NCI-H187 (cell line): ENCODE results near the gene JAML.

Experiments
- DNase-seq, 2 experiments: peaks; one replicate each; lab custom pipeline; 2025; lab: John Stamatoyannopoulos, UW

Gene JAML

GRCh38 chr11:118239509-118240205 lies 14.8 kb upstream of the JAML start:
- no peak for DNase-seq

- no peak for DNase-seq
These were observed 14.1 kb upstream of the JAML start for GRCh38 chr11:118238929-118239328.

- DNase-seq = no peak
These were observed 13.6 kb upstream of the JAML start for GRCh38 chr11:118238421-118238820.

- DNase-seq = no peak
These were observed 11.4 kb upstream of the JAML start for GRCh38 chr11:118236170-118236569.

GRCh38 chr11:118234833-118235232 lies 10.0 kb upstream of the JAML start:
- DNase-seq = no peak

DNA sequence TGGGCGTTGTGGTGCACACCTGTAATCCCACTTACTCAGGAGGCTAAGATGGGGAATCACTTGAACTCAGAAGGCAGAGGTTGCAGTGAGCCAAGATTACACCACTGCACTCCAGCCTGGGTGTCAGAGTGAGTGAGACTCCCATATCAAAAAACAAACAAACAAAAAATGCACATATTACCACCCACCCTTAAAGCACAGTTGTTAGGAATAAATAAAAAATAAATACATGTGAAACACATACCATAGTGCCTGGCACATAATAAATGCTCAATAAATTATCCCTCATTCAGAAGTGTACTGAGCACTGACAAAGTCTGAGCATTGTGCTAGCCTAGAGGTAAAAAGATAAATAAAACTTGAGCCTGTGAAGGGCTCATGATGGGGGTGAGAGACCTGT lies 9.0 kb upstream of the JAML start:
- no peak for DNase-seq

GRCh38 chr11:118233377-118233776 lies 8.6 kb upstream of the JAML start:
- DNase-seq = no peak

- no peak for DNase-seq
These were observed 7.8 kb upstream of the JAML start for GRCh38 chr11:118232659-118233058.

GRCh38 chr11:118231461-118231860 lies 6.7 kb upstream of the JAML start:
- no peak for DNase-seq

DNA sequence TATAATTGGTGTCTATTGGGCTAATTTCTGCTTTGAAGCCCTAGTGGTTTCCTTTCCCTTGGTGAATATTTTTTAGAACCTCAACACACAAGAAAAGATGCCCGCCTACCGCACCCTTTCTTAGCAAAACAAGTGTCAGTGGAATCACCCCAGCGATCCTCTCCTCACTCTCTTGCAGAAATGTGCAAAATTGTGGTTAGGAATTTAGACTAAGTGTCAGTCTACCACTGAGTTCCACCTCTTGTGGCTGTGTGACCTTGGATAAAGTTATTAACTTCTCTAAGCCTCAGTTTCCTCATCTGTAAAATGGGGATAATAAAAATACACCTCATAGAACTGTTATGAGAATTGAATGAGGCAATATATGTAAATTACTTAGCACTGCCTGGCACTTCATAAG lies 5.3 kb upstream of the JAML start:
- DNase-seq = no peak

DNA sequence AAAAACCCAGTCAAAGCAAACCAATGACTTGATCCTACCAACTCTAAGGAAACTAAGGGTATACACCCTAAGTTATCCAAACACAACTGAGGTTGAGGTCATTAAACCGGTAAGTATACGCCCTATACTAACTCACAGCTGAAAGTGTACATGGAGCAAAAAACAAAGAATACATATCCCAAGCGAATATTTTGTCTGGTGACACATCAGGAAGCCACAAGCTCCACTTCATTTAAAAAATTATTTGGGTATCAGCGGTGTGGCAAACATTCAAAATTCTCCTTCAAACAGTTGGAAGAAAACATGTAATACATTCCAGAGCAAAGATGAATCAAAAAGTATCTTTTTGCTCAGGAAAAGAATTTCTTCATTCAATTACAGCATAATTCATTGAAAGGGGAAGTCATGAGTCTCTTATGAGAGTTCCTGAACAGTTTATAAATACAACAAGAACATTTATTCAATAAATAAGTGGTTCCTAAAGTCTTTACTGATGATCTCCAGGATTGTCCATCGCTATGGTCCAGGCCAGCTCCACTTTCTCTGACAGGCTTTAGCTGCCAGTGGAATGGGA lies 4.5 kb upstream of the JAML start:
- DNase-seq = no peak

DNA sequence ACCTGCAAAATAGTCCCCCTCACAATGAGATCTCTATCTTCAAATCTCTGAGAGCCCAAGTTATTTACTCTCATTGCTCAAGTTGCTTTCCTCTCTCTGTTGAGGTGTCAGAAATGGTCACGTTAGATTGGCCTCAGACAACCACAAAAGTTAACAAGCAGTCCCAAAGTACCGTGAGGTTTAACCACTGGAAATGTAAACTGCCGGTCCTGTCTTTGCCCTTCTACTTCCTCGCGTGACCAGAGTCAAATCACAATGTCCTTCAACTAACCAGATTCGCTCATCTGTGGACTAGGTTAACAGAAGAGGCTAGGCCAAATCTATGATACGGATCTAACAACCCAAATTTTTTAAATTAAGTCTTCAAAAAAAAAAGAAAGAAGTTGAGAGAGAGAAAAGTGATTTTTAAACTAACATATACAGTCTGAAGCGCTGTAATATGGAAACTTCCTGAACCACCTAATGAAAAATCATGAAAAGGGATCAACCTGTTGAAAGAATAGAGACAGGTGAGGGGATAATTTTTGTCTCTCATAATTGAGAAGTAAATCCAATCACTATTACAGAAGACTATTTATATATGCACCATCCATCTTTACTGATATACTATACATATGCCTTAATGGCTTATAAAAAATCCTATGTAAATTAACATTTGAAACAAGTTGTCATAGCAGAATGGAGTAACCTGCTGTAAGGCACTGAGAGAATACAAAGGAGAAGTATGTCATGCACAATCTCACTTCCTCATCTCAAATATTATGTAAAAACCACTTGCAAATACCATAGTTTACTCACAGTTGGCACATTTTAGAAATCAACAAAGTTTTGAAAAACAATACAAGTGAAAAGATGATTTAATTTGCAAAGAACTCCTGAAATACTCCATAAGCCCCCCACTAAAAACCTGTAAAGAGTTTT lies 3.3 kb upstream of the JAML start:
- no peak for DNase-seq

DNA sequence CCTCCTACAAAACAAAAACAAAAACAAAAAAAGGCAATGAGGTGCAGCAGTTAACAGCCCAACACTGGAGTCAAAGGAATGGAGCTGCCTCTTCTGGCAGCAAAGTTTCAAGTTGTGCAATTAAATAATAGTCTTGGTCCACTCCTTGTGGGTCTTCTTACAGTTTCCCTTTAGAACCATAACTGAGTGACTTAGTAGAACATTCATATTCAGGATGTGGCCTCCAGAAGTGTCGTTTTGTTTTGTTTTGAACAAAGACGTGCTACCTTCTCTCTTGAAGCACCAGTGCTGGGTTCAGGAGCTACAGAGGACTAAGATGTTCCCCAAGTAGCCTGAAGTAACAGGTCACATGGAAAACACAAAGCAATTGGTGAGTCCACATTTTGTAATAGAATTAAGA lies 2.0 kb upstream of the JAML start:
- no peak for DNase-seq

DNA sequence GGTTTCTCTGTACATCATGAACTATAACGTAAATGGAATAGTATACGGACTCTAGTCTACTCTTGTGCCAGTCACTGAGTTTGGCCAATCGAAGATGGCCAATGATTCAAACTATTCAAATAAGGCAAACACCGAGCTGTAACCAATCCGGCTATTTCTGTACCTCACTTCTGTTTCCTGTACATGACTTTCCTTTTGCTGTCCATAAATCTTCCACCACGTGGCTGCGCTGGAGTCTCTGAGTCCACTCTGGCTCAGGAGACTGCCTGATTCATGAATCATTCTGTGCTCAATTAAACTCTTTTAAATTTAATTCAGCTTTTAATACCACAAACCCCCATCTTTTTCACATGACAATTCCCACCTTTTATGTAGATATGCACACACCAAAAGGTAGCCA lies 1.5 kb upstream of the JAML start:
- no peak for DNase-seq

GRCh38 chr11:118223992-118224391 lies 819 bp downstream of the JAML start:
- DNase-seq = no peak

DNA sequence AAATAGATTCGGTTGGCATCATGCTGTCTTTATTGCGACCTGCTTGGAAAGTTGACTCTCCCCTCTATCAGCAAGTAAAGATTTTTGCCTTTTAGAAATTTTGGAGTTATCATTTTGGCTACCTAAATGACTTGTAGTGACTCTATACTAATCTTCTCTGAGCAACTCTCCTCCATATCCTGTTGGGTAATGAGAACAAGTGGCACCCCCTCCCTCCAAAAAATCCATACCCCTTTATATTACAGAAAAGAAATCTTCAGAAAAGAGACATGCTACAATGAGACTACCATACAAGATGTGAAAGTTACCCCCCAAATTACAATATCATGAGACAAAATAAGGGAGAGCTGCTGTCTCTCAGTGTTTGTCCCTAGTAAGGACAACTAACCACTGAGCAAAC lies 1.2 kb downstream of the JAML start:
- DNase-seq = no peak

- DNase-seq = no peak
These were observed 2.4 kb downstream of the JAML start for GRCh38 chr11:118222437-118222836.

- no peak for DNase-seq
These were observed 3.4 kb downstream of the JAML start for GRCh38 chr11:118221419-118221818.

GRCh38 chr11:118219732-118220131 lies 5.1 kb downstream of the JAML start:
- DNase-seq = no peak

- DNase-seq = no peak
These were observed 5.6 kb downstream of the JAML start for GRCh38 chr11:118219244-118219643.

DNA sequence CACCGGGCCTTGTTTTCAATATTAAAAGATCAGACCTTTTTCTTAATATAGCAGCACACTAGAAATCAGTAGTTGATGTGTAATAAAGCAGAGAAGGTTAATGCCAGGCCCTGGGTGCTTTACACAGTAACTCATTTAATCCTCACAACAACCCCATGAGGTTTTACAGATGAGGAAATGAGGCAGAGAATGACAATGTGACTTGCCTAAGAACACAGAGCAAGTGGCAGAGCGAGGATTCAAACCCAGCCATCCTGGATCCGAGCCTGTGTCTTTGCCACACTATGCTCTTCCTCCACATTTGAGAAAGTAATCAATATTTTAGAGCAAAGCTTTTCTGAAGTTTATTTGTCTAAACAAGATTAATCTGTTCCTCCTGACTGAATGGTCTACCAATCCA lies 7.2 kb downstream of the JAML start:
- no peak for DNase-seq

GRCh38 chr11:118216621-118217481 lies 8.0 kb downstream of the JAML start:
- DNase-seq = no peak
